Spleen (tissue), 11 donors: Measurements from ENCODE around the gene SFTPB. TPM values are rescaled to one million over a fixed set of nuclear protein-coding genes. Genes with fewer than 3 reads are reported as not detected.

Source experiments
- DNase-seq: peaks from one replicate; pipeline ENCODE4 v3.0.0-alpha.2; 2020
- H3K27ac ChIP-seq, 8 donors: fragments of 200-600 bp; sonication (generic) in 7 of 8; 1 replicate in 4 of 8; 2 replicates in 4 of 8; pipeline versions ENCODE4 v1.5.0 to v1.8.0; 2016 to 2021; ENCODE audit warnings: inconsistent platforms in 4 of 8, mild to moderate bottlenecking in 4 of 8, moderate library complexity in 1 of 8
- H3K27me3 ChIP-seq, 7 donors: fragments of 200-600 bp; sonication (generic) in 6 of 7; replicated peaks in 1 of 7; 1 replicate in 4 of 7; 2 replicates in 3 of 7; pipeline versions ENCODE4 v1.5.0 to v1.8.0; 2016 to 2021; ENCODE audit warnings: inconsistent platforms in 3 of 7, mild to moderate bottlenecking in 1 of 7
- H3K36me3 ChIP-seq, 6 donors: fragments of 200-600 bp; sonication (generic) in 5 of 6; 1 replicate in 4 of 6; 2 replicates in 2 of 6; pipeline versions ENCODE4 v1.5.0 to v1.8.0; 2016 to 2021; ENCODE audit warnings: inconsistent platforms in 2 of 6
- H3K4me1 ChIP-seq, 6 donors: fragments of 200-600 bp; sonication (generic) in 5 of 6; 1 replicate in 3 of 6; 2 replicates in 3 of 6; pipeline versions ENCODE4 v1.5.0 to v1.8.0; 2016 to 2021; ENCODE audit warnings: inconsistent platforms in 3 of 6
- H3K4me3 ChIP-seq, 8 donors: fragments of 200-600 bp; sonication (generic) in 7 of 8; 1 replicate in 4 of 8; 2 replicates in 4 of 8; pipeline versions ENCODE4 v1.5.0 to v1.8.0; 2016 to 2021; ENCODE audit warnings: inconsistent platforms in 4 of 8, mild to moderate bottlenecking in 4 of 8, moderate library complexity in 2 of 8
- H3K9me3 ChIP-seq, 8 donors: fragments of 200-600 bp; sonication (generic) in 7 of 8; 1 replicate in 4 of 8; 2 replicates in 4 of 8; pipeline versions ENCODE4 v1.5.0 to v1.8.0; 2016 to 2021; ENCODE audit warnings: inconsistent platforms in 4 of 8
- CTCF ChIP-seq, 11 experiments: fragments of 200-600 bp in 7 of 11; fragments of 450-650 bp in 4 of 11; sonication (generic) in 4 of 11; IDR thresholded peaks in 8 of 11; conservative IDR thresholded peaks in 3 of 11; 1 replicate in 7 of 11; 2 replicates in 4 of 11; pipeline versions ENCODE4 v1.4.0 to v1.8.0; 2016 to 2021; ENCODE audit warnings: antibody characterized with exemption in 11 of 11, inconsistent platforms in 4 of 11, mild to moderate bottlenecking in 1 of 11
- POLR2A ChIP-seq, 3 donors: fragments of 450-650 bp; IDR thresholded peaks; one replicate each; pipeline ENCODE4 v1.5.1; 2017; ENCODE audit warnings: antibody characterized with exemption in 3 of 3, mild to moderate bottlenecking in 1 of 3
- POLR2AphosphoS5 ChIP-seq, 3 donors: sonication (generic); formaldehyde crosslinking; IDR thresholded peaks; one replicate each; pipeline ENCODE4 v1.5.1; 2017; ENCODE audit warnings: antibody characterized with exemption in 3 of 3
- WGBS, 5 donors: extraction: QIAGEN DNeasy Blood & Tissue Kit in 3 of 5; methylation state at CpG; one replicate each; pipeline versions ENCODE4 v1.1.5 to v1.1.7; 2013 to 2018; 5-methylcytosine and 5-hydroxymethylcytosine counted together
- intact Hi-C: fragments of 100-400 bp; cut with DNase I; formaldehyde crosslinking; loops from one replicate; pipeline ENCODE4 v1.15.0; 2023; ENCODE audit warnings: low total_unique reads
- polyA plus RNA-seq, 3 donors: library from polyadenylated mRNA; stranded (reverse); fragments of 200-250 nt; gene quantifications; one replicate each; pipeline ENCODE4 v1.2.1, GENCODE V29; 2013
- total RNA-seq, 7 donors: library from RNA; depleted of rRNA in 3 of 7; stranded (reverse); fragments of >200 nt in 3 of 7; fragmentation: NEBNext Ultra II Directional in 4 of 7; extraction: Animal tissue kit (Norgen Biotek cat#: 25700) in 4 of 7; gene quantifications; one replicate each; pipeline versions ENCODE4 v1.1.0 to v1.2.1, GENCODE V29; 2016 to 2021
- donor health status: healthy with polysubstance abuse.
- donor health status: DM: no; HTN: no; CAD: no; lungs with moderate emphysema.
- donor health status: DM: no; HTN: no; CAD: no.
- donor health status: Bipolar disorder and iron deficiency.
- donor health status: healthy.
- donor health status: DM: no; HTN: no; CAD: no.
- donor health status: DM: yes; HTN: yes; CAD: no.

SFTPB gene
- total and polyA plus RNA-seq, 10 donors: 0.59 to 4.0 (median 2.0) TPM; not detected in 6

- H3K27me3 ChIP-seq: peaks cover 0 to 22% (median 0%) of the 10 kb centered on the region in 7 donors
- WGBS, 5 donors: 35 to 62% (median 44%) methylated on average over 15 of the region's 15 CpGs
- no peak overlapping the region for H3K4me3 ChIP-seq
- H3K27ac ChIP-seq: peak overlapping the region in 5 of 8 donors; percentile 32 to 91 (median 79)
- DNase-seq: peak; percentile 84
- no peaks in the 10 kb centered on the region for H3K9me3 ChIP-seq
- TF ChIP-seq CTCF (IDR thresholded peaks at IDR 0.05 in 8 of 11, conservative IDR thresholded peaks at IDR 0.05 in 3 of 11): no peak
- peak; percentile 31 to 38 (median 32) for TF ChIP-seq POLR2AphosphoS5 (IDR thresholded peaks at IDR 0.05)
- peaks cover 18 to 89% (median 57%) of the 10 kb centered on the region in 6 donors for H3K4me1 ChIP-seq
- intact Hi-C loops: no loop called here
- no peaks in the 10 kb centered on the region for H3K36me3 ChIP-seq
Observed at GRCh38 chr2:85712336-85712735, 44.3 kb upstream of the SFTPB start.

- intact Hi-C loops: no loop called here
- no peak for DNase-seq
- H3K4me3 ChIP-seq: no peak overlapping the region
- WGBS, 5 donors: 57 to 87% (median 73%) methylated on average over 8 of the region's 8 CpGs
- H3K27ac ChIP-seq: peak overlapping the region in 6 of 8 donors; percentile 28 to 91 (median 78)
- peaks cover 0 to 27% (median 0%) of the 10 kb centered on the region in 7 donors for H3K27me3 ChIP-seq
- TF ChIP-seq POLR2A (IDR thresholded peaks at IDR 0.05) (no peak), CTCF (IDR thresholded peaks at IDR 0.05 in 8 of 11, conservative IDR thresholded peaks at IDR 0.05 in 3 of 11) (no peak)
- H3K4me1 ChIP-seq: peaks cover 18 to 95% (median 64%) of the 10 kb centered on the region in 6 donors
- H3K36me3 ChIP-seq: no peaks in the 10 kb centered on the region
- H3K9me3 ChIP-seq: no peaks in the 10 kb centered on the region
Observed at GRCh38 chr2:85711578-85712060, 43.6 kb upstream of the SFTPB start.

- peak; percentile 83 for DNase-seq
- Histone ChIP-seq H3K36me3 (no peaks in the 10 kb centered on the region), H3K4me1 (peaks cover 18 to 95% (median 68%) of the 10 kb centered on the region in 6 donors), H3K9me3 (no peaks in the 10 kb centered on the region), H3K4me3 (no peak overlapping the region), H3K27ac (peak overlapping the region in 6 of 8 donors; percentile 28 to 91 (median 78)), H3K27me3 (peaks cover 0 to 29% (median 0%) of the 10 kb centered on the region in 7 donors)
- WGBS, 5 donors: 45 to 63% (median 57%) methylated on average over 19 of the region's 19 CpGs
- intact Hi-C loops: no loop called here
- TF ChIP-seq POLR2AphosphoS5 (IDR thresholded peaks at IDR 0.05) (peak; percentile 71 to 78 (median 76)), POLR2A (IDR thresholded peaks at IDR 0.05) (no peak)
Observed at GRCh38 chr2:85710687-85711577, 42.9 kb upstream of the SFTPB start.

- Histone ChIP-seq H3K27me3 (peaks cover 0 to 29% (median 0%) of the 10 kb centered on the region in 7 donors), H3K4me3 (no peak overlapping the region), H3K27ac (peak overlapping the region in 7 of 8 donors; percentile 22 to 91 (median 77)), H3K36me3 (no peaks in the 10 kb centered on the region), H3K4me1 (peaks cover 23 to 99% (median 83%) of the 10 kb centered on the region in 6 donors), H3K9me3 (no peaks in the 10 kb centered on the region)
- intact Hi-C loops: loop anchor here (5.0 kb wide), 1 partner anchor 72 kb away; no protein-coding TSS in a partner anchor
- TF ChIP-seq CTCF (IDR thresholded peaks at IDR 0.05 in 8 of 11, conservative IDR thresholded peaks at IDR 0.05 in 3 of 11) (no peak), POLR2AphosphoS5 (IDR thresholded peaks at IDR 0.05) (peak in 1 of 3 donors; percentile 22)
- DNase-seq: no peak
- WGBS, 5 donors: 21 to 41% (median 23%) methylated on average over 4 of the region's 4 CpGs
Observed at GRCh38 chr2:85709401-85709811, 41.4 kb upstream of the SFTPB start.
